Measurements from ENCODE around the gene FIGNL2. TPM values are rescaled to one million over a fixed set of nuclear protein-coding genes. Genes with fewer than 3 reads are reported as not detected.

FIGNL2 gene
- total RNA-seq, 1 experiment from 2014 or later, result not detected

DNA sequence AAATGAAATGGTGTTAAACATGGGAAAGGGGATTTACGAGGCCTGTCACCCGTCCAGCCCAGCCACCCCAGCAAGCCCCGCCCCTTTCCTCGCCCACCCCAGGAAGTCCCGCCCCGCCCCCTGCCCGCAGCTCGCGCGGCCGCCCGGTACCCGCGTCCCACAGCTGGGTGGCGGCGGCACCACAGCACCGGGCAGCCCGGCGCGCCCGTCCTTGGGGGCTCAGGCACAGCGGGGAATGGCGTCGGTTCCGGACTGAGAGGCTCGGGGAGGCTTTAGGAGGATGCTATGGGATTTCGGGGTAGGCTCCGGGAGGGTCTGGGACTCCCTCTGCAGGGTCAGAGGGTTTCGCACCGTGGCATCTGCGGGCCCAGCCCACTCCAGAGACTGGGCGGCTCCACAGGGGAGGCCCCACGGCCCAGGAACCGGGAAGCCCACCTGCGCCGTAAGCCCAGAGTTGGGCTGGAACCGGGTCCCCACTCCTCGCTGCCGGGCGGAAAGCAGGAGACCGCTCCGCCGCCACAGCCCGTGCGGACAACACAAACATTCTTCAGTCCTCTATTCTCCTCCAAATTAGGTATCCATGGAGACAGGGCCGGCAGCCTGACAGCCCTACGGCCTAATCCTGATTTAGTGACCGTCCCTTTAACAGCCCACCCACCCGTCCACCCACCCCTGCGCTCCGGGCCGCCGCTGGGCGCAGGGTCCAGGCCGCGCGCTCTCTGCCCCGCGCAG, 1.4 kb downstream of the FIGNL2 start:
- Histone ChIP-seq H3K4me1 (ENCODE audit: insufficient read depth, low read length) (no peaks in the 10 kb centered on the region), H3K27me3 (ENCODE audit: low read length) (peaks cover 32% of the 10 kb centered on the region), H3K4me3 (ENCODE audit: low read length) (peak overlapping the region; percentile 76), H3K79me2 (ENCODE audit: low read length) (no peaks in the 10 kb centered on the region), H3K4me2 (ENCODE audit: low read length) (peak overlapping the region; percentile 98), H2AFZ (ENCODE audit: low read length) (peak overlapping the region; percentile 97), H3K9me2 (replicated peaks; ENCODE audit: low read length) (no peaks in the 10 kb centered on the region), H3K27ac (ENCODE audit: low read length) (no peak overlapping the region), H3F3A (ENCODE audit: low read length, unreplicated experiment) (no peaks in the 10 kb centered on the region), H4K20me1 (ENCODE audit: low read length) (no peaks in the 10 kb centered on the region), H3K9me3 (ENCODE audit: low read length) (no peaks in the 10 kb centered on the region), H3K9ac (ENCODE audit: low read length) (no peak overlapping the region), H3K36me3 (ENCODE audit: low read depth, low read length) (no peaks in the 10 kb centered on the region)
- DNase-seq (no peak), ATAC-seq (peak; percentile 49)
- intact Hi-C loops (cut with micrococcal nuclease), result no loop called here
- POLR2A ChIA-PET (ENCODE audit: unreplicated experiment), result no interaction called here
- CTCF ChIA-PET, result no interaction called here
- no TSS peak for BruUV-seq (replicated peaks)
- TF ChIP-seq, protein P1, sequence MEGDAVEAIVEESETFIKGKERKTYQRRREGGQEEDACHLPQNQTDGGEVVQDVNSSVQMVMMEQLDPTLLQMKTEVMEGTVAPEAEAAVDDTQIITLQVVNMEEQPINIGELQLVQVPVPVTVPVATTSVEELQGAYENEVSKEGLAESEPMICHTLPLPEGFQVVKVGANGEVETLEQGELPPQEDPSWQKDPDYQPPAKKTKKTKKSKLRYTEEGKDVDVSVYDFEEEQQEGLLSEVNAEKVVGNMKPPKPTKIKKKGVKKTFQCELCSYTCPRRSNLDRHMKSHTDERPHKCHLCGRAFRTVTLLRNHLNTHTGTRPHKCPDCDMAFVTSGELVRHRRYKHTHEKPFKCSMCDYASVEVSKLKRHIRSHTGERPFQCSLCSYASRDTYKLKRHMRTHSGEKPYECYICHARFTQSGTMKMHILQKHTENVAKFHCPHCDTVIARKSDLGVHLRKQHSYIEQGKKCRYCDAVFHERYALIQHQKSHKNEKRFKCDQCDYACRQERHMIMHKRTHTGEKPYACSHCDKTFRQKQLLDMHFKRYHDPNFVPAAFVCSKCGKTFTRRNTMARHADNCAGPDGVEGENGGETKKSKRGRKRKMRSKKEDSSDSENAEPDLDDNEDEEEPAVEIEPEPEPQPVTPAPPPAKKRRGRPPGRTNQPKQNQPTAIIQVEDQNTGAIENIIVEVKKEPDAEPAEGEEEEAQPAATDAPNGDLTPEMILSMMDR (conservative IDR thresholded peaks at IDR 0.05; ENCODE audit: low read depth, low read length), result no peak
- TF ChIP-seq EZH2phosphoT487 (IDR thresholded peaks at IDR 0.05; ENCODE audit: borderline replicate concordance, low read length), result no peak
- TF ChIP-seq EZH2 (IDR thresholded peaks at IDR 0.05; ENCODE audit: low read length, unreplicated experiment), result no peak

DNA sequence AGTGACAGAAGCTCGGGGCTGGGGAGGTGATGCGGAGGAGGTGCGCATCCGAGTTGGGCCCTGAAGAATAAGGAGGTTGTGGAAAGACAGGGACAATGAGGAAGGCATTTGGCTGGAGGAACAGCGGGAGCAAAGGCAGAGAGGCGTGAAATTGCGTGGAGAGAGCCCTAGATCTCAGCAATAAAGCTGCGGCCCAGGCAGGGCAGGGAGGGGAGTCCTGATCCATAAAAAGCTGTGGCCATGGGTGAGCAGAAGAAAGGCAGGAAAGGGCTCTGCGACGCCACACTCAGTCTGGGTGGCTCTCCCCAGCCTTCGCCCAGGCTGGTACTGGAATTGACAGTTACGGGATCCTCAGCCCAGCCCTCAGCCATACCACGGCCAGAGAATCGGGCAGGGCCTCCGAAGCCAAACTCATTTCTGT, 2.2 kb downstream of the FIGNL2 start:
- CTCF ChIA-PET, result no interaction called here
- Histone ChIP-seq H3K27me3 (ENCODE audit: low read length) (peaks cover 39% of the 10 kb centered on the region), H3K9ac (ENCODE audit: low read length) (no peak overlapping the region), H2AFZ (ENCODE audit: low read length) (peak overlapping the region; percentile 97; the same call in 1 of the 2 replicates), H3K27ac (ENCODE audit: low read length) (no peak overlapping the region), H4K20me1 (ENCODE audit: low read length) (no peaks in the 10 kb centered on the region), H3K79me2 (ENCODE audit: low read length) (no peaks in the 10 kb centered on the region), H3K4me3 (ENCODE audit: low read length) (peak overlapping the region; percentile 76; the same call in 1 of the 2 replicates), H3K36me3 (ENCODE audit: low read depth, low read length) (no peaks in the 10 kb centered on the region), H3K9me2 (replicated peaks; ENCODE audit: low read length) (no peaks in the 10 kb centered on the region), H3F3A (ENCODE audit: low read length, unreplicated experiment) (no peaks in the 10 kb centered on the region), H3K9me3 (ENCODE audit: low read length) (no peaks in the 10 kb centered on the region), H3K4me2 (ENCODE audit: low read length) (peak overlapping the region; percentile 98), H3K4me1 (ENCODE audit: insufficient read depth, low read length) (no peaks in the 10 kb centered on the region)
- POLR2A ChIA-PET (ENCODE audit: unreplicated experiment), result no interaction called here
- TF ChIP-seq EZH2 (IDR thresholded peaks at IDR 0.05; ENCODE audit: low read length, unreplicated experiment) (no peak), EZH2phosphoT487 (IDR thresholded peaks at IDR 0.05; ENCODE audit: borderline replicate concordance, low read length) (no peak)
- TF ChIP-seq, protein P1 (conservative IDR thresholded peaks at IDR 0.05; ENCODE audit: low read depth, low read length), result no peak
- intact Hi-C loops (cut with micrococcal nuclease), result no loop called here
- no peak for DNase-seq
- BruUV-seq (replicated peaks), result no TSS peak
- ATAC-seq, result no peak

DNA sequence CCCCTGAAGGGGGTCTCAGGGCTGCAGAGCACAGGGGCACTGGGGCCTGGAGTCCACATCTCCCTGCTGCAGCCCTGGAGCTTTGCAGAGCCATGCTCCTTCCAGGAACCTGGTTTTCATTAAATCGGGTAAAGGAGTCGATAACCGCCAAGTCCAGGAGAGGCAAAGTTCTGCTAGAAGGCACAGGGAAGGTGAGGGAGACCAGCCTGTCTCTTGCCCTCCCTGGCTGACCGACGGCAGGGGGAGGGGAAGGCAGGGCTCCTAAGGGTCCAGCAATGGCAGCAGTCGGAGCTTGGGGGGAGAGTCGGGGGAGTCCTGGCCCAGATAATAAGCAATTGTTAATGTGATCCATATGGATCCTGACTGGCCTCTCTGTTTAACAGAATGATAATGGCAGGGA, 3.0 kb downstream of the FIGNL2 start:
- Histone ChIP-seq H4K20me1 (ENCODE audit: low read length) (no peaks in the 10 kb centered on the region), H2AFZ (ENCODE audit: low read length) (no peak overlapping the region), H3F3A (ENCODE audit: low read length, unreplicated experiment) (no peaks in the 10 kb centered on the region), H3K79me2 (ENCODE audit: low read length) (no peaks in the 10 kb centered on the region), H3K9me2 (replicated peaks; ENCODE audit: low read length) (no peaks in the 10 kb centered on the region), H3K27ac (ENCODE audit: low read length) (no peak overlapping the region), H3K9me3 (ENCODE audit: low read length) (no peaks in the 10 kb centered on the region), H3K27me3 (ENCODE audit: low read length) (peaks cover 42% of the 10 kb centered on the region), H3K4me2 (ENCODE audit: low read length) (no peak overlapping the region), H3K4me1 (ENCODE audit: insufficient read depth, low read length) (no peaks in the 10 kb centered on the region), H3K36me3 (ENCODE audit: low read depth, low read length) (no peaks in the 10 kb centered on the region), H3K9ac (ENCODE audit: low read length) (no peak overlapping the region), H3K4me3 (ENCODE audit: low read length) (no peak overlapping the region)
- ChIA-PET CTCF (no interaction called here), POLR2A (ENCODE audit: unreplicated experiment) (no interaction called here)
- no peak for TF ChIP-seq EZH2phosphoT487 (IDR thresholded peaks at IDR 0.05; ENCODE audit: borderline replicate concordance, low read length)
- TF ChIP-seq, protein P1 (conservative IDR thresholded peaks at IDR 0.05; ENCODE audit: low read depth, low read length), result no peak
- no peak for TF ChIP-seq EZH2 (IDR thresholded peaks at IDR 0.05; ENCODE audit: low read length, unreplicated experiment)
- no peak for DNase-seq
- ATAC-seq, result no peak
- BruUV-seq (replicated peaks), result no TSS peak
- intact Hi-C loops (cut with micrococcal nuclease), result no loop called here

Measured in PC-3 (cell line).